HepG2 (cell line): ENCODE measurements around the gene RAB17. TPM values are rescaled to one million over a fixed set of nuclear protein-coding genes. Genes with fewer than 3 reads are reported as not detected.

Experiments used
- FOSL1 ChIP-seq: sonication (generic); formaldehyde crosslinking; IDR thresholded peaks from 2 replicates; pipeline ENCODE4 v1.9.0; 2021; ENCODE audit warnings: missing genetic modification reagents, borderline replicate concordance
- FOXO1 ChIP-seq: sonication (generic); formaldehyde crosslinking; IDR thresholded peaks from 2 replicates; pipeline ENCODE4 v1.4.0; 2020; ENCODE audit warnings: missing genetic modification reagents
- GRHL1 ChIP-seq: sonication (generic); formaldehyde crosslinking; conservative IDR thresholded peaks from 2 replicates; pipeline ENCODE4 v1.8.0; 2022; ENCODE audit warnings: missing genetic modification reagents
- HNF4G ChIP-seq, 2 experiments: sonication (generic) in 1 of 2; formaldehyde crosslinking in 1 of 2; IDR thresholded peaks; 2 replicates each; pipeline versions ENCODE4 v1.4.0 to v1.6.1; 2011 to 2020; ENCODE audit warnings: borderline replicate concordance in 2 of 2, low read depth in 2 of 2, mild to moderate bottlenecking in 2 of 2, low read length in 1 of 2, missing genetic modification reagents in 1 of 2, moderate library complexity in 1 of 2
- KAT2B ChIP-seq: fragments of 150-350 bp; IDR thresholded peaks from 2 replicates; pipeline ENCODE4 v1.6.1; 2014; ENCODE audit warnings: low read depth, low read length, borderline replicate concordance
- KMT2A ChIP-seq: sonication (generic); formaldehyde crosslinking; IDR thresholded peaks from 2 replicates; pipeline ENCODE4 v1.4.0; 2020; ENCODE audit warnings: missing genetic modification reagents
- MAFG ChIP-seq: sonication (generic); formaldehyde crosslinking; IDR thresholded peaks from 2 replicates; pipeline ENCODE4 v1.5.1; 2020; ENCODE audit warnings: mild to moderate bottlenecking, missing genetic modification reagents
- MBD4 ChIP-seq: IDR thresholded peaks from 2 replicates; pipeline ENCODE4 v1.6.1; 2012; ENCODE audit warnings: low read length, inconsistent platforms, borderline replicate concordance
- MIXL1 ChIP-seq: IDR thresholded peaks from 2 replicates; pipeline ENCODE4 v1.6.1; 2016
- NR2F2 ChIP-seq: IDR thresholded peaks from 2 replicates; pipeline ENCODE4 v1.6.1; 2012; ENCODE audit warnings: low read depth, inconsistent platforms, borderline replicate concordance
- PPARG ChIP-seq: conservative IDR thresholded peaks from 2 replicates; pipeline ENCODE4 v1.6.1; 2016; ENCODE audit warnings: missing biosample characterization, missing genetic modification reagents
- RERE ChIP-seq: IDR thresholded peaks from 2 replicates; pipeline ENCODE4 v1.6.1; 2016; ENCODE audit warnings: low read depth, missing genetic modification reagents, missing compliant biosample characterization
- RXRA ChIP-seq: sonication (generic); formaldehyde crosslinking; IDR thresholded peaks from 2 replicates; pipeline ENCODE4 v1.5.1; 2020; ENCODE audit warnings: missing genetic modification reagents
- SRF ChIP-seq: IDR thresholded peaks from 2 replicates; pipeline ENCODE4 v1.6.1; 2011; ENCODE audit warnings: mild to moderate bottlenecking, low read depth, low read length, moderate library complexity
- STAG1 ChIP-seq: sonication (generic); formaldehyde crosslinking; IDR thresholded peaks from 2 replicates; pipeline ENCODE4 v1.4.0; 2020; ENCODE audit warnings: missing genetic modification reagents
- ZBTB14 ChIP-seq: sonication (generic); formaldehyde crosslinking; IDR thresholded peaks from 2 replicates; pipeline ENCODE4 v1.4.0; 2020; ENCODE audit warnings: missing genetic modification reagents
- ZC3H4 ChIP-seq: sonication (generic); formaldehyde crosslinking; IDR thresholded peaks from 2 replicates; pipeline ENCODE4 v1.4.0; 2020; ENCODE audit warnings: missing genetic modification reagents, borderline replicate concordance
- ZFP62 ChIP-seq: sonication (generic); formaldehyde crosslinking; IDR thresholded peaks from 2 replicates; pipeline ENCODE4 v1.4.0; 2020; ENCODE audit warnings: missing genetic modification reagents
- ZNF10 ChIP-seq: sonication (generic); formaldehyde crosslinking; IDR thresholded peaks from 2 replicates; pipeline ENCODE4 v1.4.0; 2020; ENCODE audit warnings: mild to moderate bottlenecking, low read depth, missing genetic modification reagents, borderline replicate concordance
- ZNF710 ChIP-seq: sonication (generic); formaldehyde crosslinking; IDR thresholded peaks from 2 replicates; pipeline ENCODE4 v1.5.0; 2020; ENCODE audit warnings: mild to moderate bottlenecking, missing genetic modification reagents, borderline replicate concordance
- ZSCAN30 ChIP-seq: sonication (generic); formaldehyde crosslinking; IDR thresholded peaks from 2 replicates; pipeline ENCODE4 v1.5.0; 2020; ENCODE audit warnings: mild to moderate bottlenecking, missing genetic modification reagents
- polyA plus RNA-seq, 8 experiments: library from polyadenylated mRNA; depleted of rRNA in 3 of 8; stranded (reverse) in 7 of 8; unstranded in 1 of 8; fragments of >200 nt; fragmentation: Illumina TruSeq in 4 of 8; extraction: Trizol in 4 of 8; gene quantifications; 2 replicates each; pipeline versions ENCODE4 v1.2.1 to v1.2.3, GENCODE V29; 2011 to 2016; ENCODE audit warnings: low read depth in 4 of 8, missing spikeins in 1 of 8, mixed read lengths in 1 of 8; ENCODE audit not compliant: insufficient read depth in 1 of 8
- total RNA-seq, 5 experiments: library from RNA; depleted of rRNA; stranded (reverse); fragments of >200 nt; fragmentation: Illumina TruSeq; extraction: Trizol; gene quantifications; 2 replicates each; pipeline ENCODE4 v1.2.3, GENCODE V29; 2016; ENCODE audit warnings: low read depth in 1 of 5

Gene RAB17
- total and polyA plus RNA-seq, 2 of the 13 experiments (the other 11 are each of a cell fraction or from before 2014, with no cell fraction given) = 68.0 to 124 TPM

GRCh38 chr2:237551071-237551574 is 39.4 kb downstream of the RAB17 start (continued):
- no peak for TF ChIP-seq ZBTB14 (CRISPR knock-in tag)
- no peak for TF ChIP-seq RXRA
- no peak for TF ChIP-seq RERE (CRISPR knock-in tag)
- no peak for TF ChIP-seq FOSL1 (CRISPR knock-in tag)
- TF ChIP-seq ZNF10 (CRISPR knock-in tag) = no peak
- TF ChIP-seq GRHL1 (CRISPR knock-in tag) = no peak
- TF ChIP-seq ZC3H4 (CRISPR knock-in tag) = no peak
- no peak for TF ChIP-seq ZSCAN30 (CRISPR knock-in tag)
- no peak for TF ChIP-seq FOXO1 (CRISPR knock-in tag)
- no peak for TF ChIP-seq HNF4G (IDR thresholded peaks at IDR 0.05; ENCODE audit: borderline replicate concordance, low read depth, low read length)
- TF ChIP-seq HNF4G (CRISPR knock-in tag; IDR thresholded peaks at IDR 0.05; ENCODE audit: borderline replicate concordance, low read depth) = peak; percentile 45; the same call in 1 of the 2 replicates
- TF ChIP-seq ZFP62 (CRISPR knock-in tag) = no peak
- no peak for TF ChIP-seq SRF
- no peak for TF ChIP-seq KMT2A (CRISPR knock-in tag)
- no peak for TF ChIP-seq PPARG (CRISPR knock-in tag)
- no peak for TF ChIP-seq MAFG (CRISPR knock-in tag)
- TF ChIP-seq ZNF710 = no peak
- TF ChIP-seq MIXL1 (CRISPR knock-in tag) = no peak
- no peak for TF ChIP-seq STAG1
- no peak for TF ChIP-seq MBD4
- no peak for TF ChIP-seq NR2F2
- no peak for TF ChIP-seq KAT2B
